Measurements from ENCODE around the gene ETV1. TPM values are rescaled to one million over a fixed set of nuclear protein-coding genes. Genes with fewer than 3 reads are reported as not detected.

Gene ETV1
- total RNA-seq, 1 experiment from 2014 or later = 68.5 TPM

DNA sequence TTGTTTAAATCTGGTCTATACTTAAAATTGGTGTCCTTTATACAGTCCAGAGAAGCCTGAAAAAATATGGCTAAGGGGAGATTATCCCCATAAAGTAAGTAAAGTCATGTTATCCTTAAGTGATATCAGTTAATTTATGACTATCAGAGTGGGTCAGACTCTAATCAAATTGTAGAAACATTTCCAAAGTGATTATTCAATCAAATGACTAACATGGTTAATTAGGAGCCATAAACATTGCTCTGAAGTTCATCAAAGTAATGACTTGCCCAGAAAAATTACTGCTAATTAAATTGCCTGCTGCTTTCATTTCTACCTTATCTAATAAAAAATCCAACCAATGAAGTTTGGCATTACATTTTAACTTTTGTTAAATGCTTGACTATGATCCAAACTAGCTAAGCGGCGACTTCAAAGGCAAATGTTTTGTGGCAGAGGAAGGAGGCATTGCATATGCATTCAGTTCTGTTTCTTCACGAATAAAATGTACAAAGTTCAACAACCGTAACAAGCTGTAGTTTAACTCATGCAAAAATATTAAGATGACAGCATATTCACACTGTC, 76.7 kb downstream of the ETV1 start:
- Mint-ChIP-seq H3K36me3 (ENCODE audit: insufficient read depth in 1 of 3, low read depth in 3 of 3) (peaks cover under 1 to 24% (median 8%) of the 10 kb centered on the region in 3 experiments; a peak in 6 of 7 replicates), H3K9me3 (no peaks in the 10 kb centered on the region), H3K4me3 (no peak overlapping the region), H3K27ac (no peak overlapping the region), H3K27me3 (ENCODE audit: low read depth) (no peaks in the 10 kb centered on the region), H3K4me1 (peaks cover 11 to 27% of the 10 kb centered on the region in 2 experiments)
- Histone ChIP-seq H3K18ac (ENCODE audit: insufficient read length, low read depth, low read length) (no peak overlapping the region), H2AK5ac (ENCODE audit: insufficient read length, low read length) (no peak overlapping the region), H4K20me1 (ENCODE audit: control insufficient read depth, insufficient read depth, insufficient read length) (no peaks in the 10 kb centered on the region), H2BK12ac (ENCODE audit: insufficient read length, low read depth, low read length) (no peak overlapping the region), H3K4me1 (ENCODE audit: insufficient read depth, low read length) (no peaks in the 10 kb centered on the region), H3K23ac (ENCODE audit: insufficient read length, low read depth, low read length) (no peak overlapping the region), H3K9ac (ENCODE audit: extremely low read depth, insufficient read length, low read length) (no peak overlapping the region), H4K91ac (ENCODE audit: insufficient read length, low read depth, low read length) (no peak overlapping the region), H2BK5ac (ENCODE audit: insufficient read length, low read length) (no peak overlapping the region), H3K56ac (ENCODE audit: insufficient read length, low read depth, low read length) (no peak overlapping the region), H3K79me1 (ENCODE audit: insufficient read depth, low read depth, low read length, poor library complexity, severe bottlenecking) (no peaks in the 10 kb centered on the region), H4K8ac (replicated peaks; ENCODE audit: insufficient read length, low read depth, low read length) (no peak overlapping the region), H2BK20ac (ENCODE audit: low read depth, low read length, poor library complexity, severe bottlenecking) (no peak overlapping the region), H3K14ac (ENCODE audit: insufficient read depth, low read length) (no peak overlapping the region), H4K5ac (ENCODE audit: insufficient read length, low read depth, low read length) (no peak overlapping the region), H3K79me2 (ENCODE audit: insufficient read depth, low read length) (no peaks in the 10 kb centered on the region), H3K4ac (ENCODE audit: low read depth, low read length) (no peak overlapping the region), H3K27ac (ENCODE audit: insufficient read length, low read depth, low read length) (no peak overlapping the region), H2AFZ (ENCODE audit: low read length) (no peak overlapping the region), H3K9me3 (ENCODE audit: control insufficient read depth, low read depth, low read length) (no peaks in the 10 kb centered on the region), H3K4me2 (ENCODE audit: insufficient read depth, insufficient read length, low read length) (no peak overlapping the region), H2BK120ac (ENCODE audit: low read depth, low read length, poor library complexity, severe bottlenecking) (no peak overlapping the region), H3K27me3 (ENCODE audit: insufficient read depth, low read length) (no peaks in the 10 kb centered on the region), H2BK15ac (ENCODE audit: low read depth, low read length) (no peak overlapping the region), H3K23me2 (ENCODE audit: insufficient read length, low read depth, low read length, poor library complexity, severe bottlenecking) (no peaks in the 10 kb centered on the region), H3T11ph (ENCODE audit: low read length) (no peak overlapping the region)
- WGBS (ENCODE audit: extremely low coverage, insufficient read length, low lambda C conversion rate) = no CpG with 5 or more reads among the region's 4 CpGs
- no peak for DNase-seq
- TF ChIP-seq, protein P1, sequence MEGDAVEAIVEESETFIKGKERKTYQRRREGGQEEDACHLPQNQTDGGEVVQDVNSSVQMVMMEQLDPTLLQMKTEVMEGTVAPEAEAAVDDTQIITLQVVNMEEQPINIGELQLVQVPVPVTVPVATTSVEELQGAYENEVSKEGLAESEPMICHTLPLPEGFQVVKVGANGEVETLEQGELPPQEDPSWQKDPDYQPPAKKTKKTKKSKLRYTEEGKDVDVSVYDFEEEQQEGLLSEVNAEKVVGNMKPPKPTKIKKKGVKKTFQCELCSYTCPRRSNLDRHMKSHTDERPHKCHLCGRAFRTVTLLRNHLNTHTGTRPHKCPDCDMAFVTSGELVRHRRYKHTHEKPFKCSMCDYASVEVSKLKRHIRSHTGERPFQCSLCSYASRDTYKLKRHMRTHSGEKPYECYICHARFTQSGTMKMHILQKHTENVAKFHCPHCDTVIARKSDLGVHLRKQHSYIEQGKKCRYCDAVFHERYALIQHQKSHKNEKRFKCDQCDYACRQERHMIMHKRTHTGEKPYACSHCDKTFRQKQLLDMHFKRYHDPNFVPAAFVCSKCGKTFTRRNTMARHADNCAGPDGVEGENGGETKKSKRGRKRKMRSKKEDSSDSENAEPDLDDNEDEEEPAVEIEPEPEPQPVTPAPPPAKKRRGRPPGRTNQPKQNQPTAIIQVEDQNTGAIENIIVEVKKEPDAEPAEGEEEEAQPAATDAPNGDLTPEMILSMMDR (conservative IDR thresholded peaks at IDR 0.05) = no peak
